GM06990 (cell line): ENCODE results near the gene PCGF5.

Source experiments
- DNase-seq: peaks from one replicate; pipeline ENCODE4 v3.0.0-alpha.2; 2011; ENCODE audit not compliant: insufficient read length; ENCODE audit errors: extremely low read depth
- H3K27me3 ChIP-seq: replicated peaks from 2 replicates; pipeline ENCODE4 v1.6.0; 2011; ENCODE audit warnings: low read length; ENCODE audit not compliant: control insufficient read depth, insufficient read depth
- H3K36me3 ChIP-seq: 2 replicates; pipeline ENCODE4 v1.5.1; 2011; ENCODE audit warnings: low read length; ENCODE audit not compliant: control insufficient read depth, insufficient read depth
- H3K4me3 ChIP-seq: replicated peaks from 2 replicates; pipeline ENCODE4 v1.5.1; 2011; ENCODE audit warnings: low read depth, mild to moderate bottlenecking, control low read depth, low read length
- TF ChIP-seq, protein P1 (sequence below): IDR thresholded peaks from 2 replicates; pipeline ENCODE4 v1.5.1; 2011; ENCODE audit warnings: low read length, control low read depth, mild to moderate bottlenecking, inconsistent platforms; ENCODE audit not compliant: insufficient read depth, poor library complexity, severe bottlenecking

Gene PCGF5

DNA sequence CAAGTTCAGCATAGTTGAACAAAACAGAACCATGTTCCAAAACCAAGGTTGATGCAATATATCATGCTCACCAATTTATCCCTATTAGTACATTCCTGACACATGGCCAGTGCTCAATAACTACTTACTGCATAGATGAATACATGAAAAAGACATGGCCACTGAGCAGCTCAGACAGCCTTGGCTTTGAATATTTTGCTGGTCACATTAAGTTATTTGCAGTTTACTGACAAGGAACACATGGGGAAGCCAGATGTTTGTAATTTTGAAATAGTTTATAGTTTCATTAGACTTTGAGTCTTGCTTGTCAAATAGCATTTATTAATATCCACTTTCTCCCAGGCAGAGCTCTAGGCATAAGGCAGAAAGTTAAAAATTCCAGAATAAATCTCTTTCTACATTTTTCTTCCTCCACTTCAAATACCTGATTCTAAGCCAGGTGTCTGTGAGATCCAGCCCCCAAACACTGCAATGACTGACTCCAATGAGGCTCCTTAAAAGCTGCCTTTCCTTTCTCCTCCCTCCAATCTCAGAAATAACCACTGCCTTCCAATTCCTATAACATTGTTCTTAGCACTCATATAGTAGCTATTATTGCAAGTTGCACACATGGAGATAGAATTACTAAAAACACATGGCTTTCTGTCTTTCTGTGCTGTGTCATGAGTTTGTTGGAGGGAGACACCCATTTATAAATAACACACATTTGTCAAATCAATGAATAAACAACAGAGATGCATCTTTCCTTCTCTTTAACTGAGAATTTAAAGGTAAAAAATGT, 91.3 kb downstream of the PCGF5 start:
- Histone ChIP-seq H3K36me3 (no peaks in the 10 kb centered on the region), H3K27me3 (no peaks in the 10 kb centered on the region; the same call in 1 of the 2 replicates), H3K4me3 (no peak overlapping the region)
- no peak for DNase-seq
- TF ChIP-seq, protein P1, sequence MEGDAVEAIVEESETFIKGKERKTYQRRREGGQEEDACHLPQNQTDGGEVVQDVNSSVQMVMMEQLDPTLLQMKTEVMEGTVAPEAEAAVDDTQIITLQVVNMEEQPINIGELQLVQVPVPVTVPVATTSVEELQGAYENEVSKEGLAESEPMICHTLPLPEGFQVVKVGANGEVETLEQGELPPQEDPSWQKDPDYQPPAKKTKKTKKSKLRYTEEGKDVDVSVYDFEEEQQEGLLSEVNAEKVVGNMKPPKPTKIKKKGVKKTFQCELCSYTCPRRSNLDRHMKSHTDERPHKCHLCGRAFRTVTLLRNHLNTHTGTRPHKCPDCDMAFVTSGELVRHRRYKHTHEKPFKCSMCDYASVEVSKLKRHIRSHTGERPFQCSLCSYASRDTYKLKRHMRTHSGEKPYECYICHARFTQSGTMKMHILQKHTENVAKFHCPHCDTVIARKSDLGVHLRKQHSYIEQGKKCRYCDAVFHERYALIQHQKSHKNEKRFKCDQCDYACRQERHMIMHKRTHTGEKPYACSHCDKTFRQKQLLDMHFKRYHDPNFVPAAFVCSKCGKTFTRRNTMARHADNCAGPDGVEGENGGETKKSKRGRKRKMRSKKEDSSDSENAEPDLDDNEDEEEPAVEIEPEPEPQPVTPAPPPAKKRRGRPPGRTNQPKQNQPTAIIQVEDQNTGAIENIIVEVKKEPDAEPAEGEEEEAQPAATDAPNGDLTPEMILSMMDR = no peak

DNA sequence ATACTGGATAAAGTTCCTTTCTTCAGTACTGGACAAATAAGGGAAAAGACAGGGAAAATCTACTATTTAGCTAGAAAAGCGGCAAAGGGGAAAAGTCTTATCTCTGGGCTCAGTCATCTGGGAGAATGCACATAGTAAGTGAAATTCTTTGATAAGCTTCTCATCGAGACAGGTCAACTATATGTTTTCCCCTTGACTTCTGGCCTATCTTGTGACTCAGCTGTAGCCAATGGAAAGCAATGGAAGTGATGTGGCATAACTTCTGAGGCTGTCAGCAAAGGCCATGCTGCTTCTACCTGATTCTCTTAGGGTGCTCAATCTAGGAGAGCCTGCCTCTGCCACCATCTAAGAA, 91.9 kb downstream of the PCGF5 start:
- H3K36me3 ChIP-seq = no peaks in the 10 kb centered on the region
- no peak overlapping the region for H3K4me3 ChIP-seq
- no peak for DNase-seq
- H3K27me3 ChIP-seq = no peaks in the 10 kb centered on the region; the same call in 1 of the 2 replicates
- TF ChIP-seq, protein P1 = no peak

DNA sequence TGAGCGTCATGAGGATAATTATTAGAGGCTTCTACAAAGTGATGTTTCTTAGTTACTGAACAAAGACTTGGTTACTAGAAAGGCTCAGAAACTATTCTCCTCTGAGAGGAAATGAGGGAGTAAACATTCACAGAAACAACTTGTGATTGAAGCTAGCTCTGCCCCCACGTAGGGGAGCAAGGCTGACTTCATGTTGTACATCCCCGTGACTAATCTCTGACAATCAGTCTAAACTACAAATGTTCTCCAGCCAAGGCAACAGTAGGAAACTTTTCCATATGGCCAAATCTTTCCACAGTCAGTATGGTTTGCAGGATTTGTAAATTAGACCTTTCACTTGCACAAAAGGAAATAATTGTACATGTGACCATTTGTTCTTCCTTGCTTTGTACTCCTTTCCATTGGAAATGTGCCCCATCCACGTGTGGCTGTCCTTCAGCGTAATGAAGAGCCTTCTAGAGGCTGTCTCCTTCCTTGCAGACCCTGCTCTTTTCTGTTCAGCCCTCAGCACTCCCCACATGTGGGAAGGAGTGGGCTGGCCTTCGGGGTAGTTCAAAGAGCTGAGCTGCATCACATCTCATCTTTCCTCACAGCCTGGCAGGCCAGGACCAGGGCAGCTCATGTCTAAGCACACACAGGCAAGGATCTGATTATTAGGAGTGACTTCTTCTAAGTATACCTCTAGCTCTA, 93.5 kb downstream of the PCGF5 start:
- Histone ChIP-seq H3K4me3 (no peak overlapping the region), H3K27me3 (no peaks in the 10 kb centered on the region; the same call in 1 of the 2 replicates), H3K36me3 (no peaks in the 10 kb centered on the region)
- TF ChIP-seq, protein P1 = no peak
- DNase-seq = no peak

DNA sequence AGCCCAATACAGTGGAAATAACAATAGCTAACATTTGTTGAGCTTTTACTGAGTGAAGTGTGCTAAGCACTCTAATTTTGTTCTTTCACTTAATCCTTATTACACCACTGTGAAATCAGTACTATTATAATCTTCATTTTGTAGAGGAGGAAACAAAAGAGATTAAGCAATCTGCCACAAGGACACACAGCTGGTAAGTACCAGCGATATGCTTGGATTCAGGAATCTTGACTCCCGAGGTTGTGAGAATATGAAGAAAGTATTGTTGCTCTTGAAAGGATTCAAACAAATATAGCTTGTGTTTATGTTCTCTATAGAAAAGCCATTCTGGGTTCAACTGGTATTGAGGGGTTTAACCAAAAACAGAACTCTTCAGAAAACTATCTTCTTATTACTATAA, 96.0 kb downstream of the PCGF5 start:
- Histone ChIP-seq H3K4me3 (no peak overlapping the region), H3K27me3 (no peaks in the 10 kb centered on the region; the same call in 1 of the 2 replicates), H3K36me3 (no peaks in the 10 kb centered on the region)
- DNase-seq = no peak
- TF ChIP-seq, protein P1 = no peak

DNA sequence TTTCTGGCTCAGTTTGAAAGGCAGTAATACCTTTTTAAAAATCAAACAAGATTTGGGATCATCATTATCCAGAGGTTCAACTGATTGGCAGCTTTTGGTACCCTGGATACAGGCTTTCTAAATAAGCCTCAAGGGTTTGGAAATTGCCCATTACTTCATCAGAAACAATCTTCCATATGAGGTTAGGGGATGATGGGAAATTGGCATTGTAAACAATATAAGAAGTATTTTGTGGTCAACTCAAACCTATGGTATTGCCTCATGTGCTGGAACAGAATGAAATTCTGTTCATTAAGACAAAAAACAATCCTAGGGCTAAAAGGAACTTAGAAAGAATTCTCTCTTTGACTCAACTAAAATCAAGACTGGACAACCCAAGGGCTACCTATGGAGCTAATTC, 97.1 kb downstream of the PCGF5 start:
- H3K4me3 ChIP-seq = no peak overlapping the region
- no peaks in the 10 kb centered on the region for H3K36me3 ChIP-seq
- TF ChIP-seq, protein P1 = no peak
- no peak for DNase-seq
- H3K27me3 ChIP-seq = no peaks in the 10 kb centered on the region; the same call in 1 of the 2 replicates
